Measurements from ENCODE around the gene ARHGEF26.
"Not testable (repeated sequence)": the region's sequence is repeated elsewhere in the genome, so short reads cannot be mapped to it uniquely, and the experiment has no call there.

The ARHGEF26 gene

GRCh38 chr3:154120961-154121700 is at the start of gene ARHGEF26:
ARHGEF26 (plus strand) TSS chr3:154121390; CDS start chr3:154121993, 603 bp downstream.
- peak; percentile 45 for DNase-seq

DNA sequence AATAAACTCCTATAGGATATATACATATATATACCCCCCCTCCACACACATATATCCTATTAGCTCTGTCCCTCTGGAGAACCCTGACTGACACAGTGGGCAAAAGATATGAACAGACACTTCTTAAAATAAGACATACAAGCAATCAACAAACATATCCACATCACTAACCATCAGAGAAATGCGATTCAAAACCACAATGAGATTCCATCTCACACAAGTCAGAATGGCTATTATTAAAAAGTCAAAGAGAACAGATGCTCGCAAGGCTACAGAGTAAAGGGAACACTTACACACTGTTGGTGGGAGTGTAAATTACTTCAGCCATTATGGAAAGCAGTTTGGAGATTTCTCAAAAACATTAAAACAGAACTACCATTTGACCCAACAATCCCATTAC is 46.2 kb upstream of the ARHGEF26 start:
- no peak for DNase-seq

DNA sequence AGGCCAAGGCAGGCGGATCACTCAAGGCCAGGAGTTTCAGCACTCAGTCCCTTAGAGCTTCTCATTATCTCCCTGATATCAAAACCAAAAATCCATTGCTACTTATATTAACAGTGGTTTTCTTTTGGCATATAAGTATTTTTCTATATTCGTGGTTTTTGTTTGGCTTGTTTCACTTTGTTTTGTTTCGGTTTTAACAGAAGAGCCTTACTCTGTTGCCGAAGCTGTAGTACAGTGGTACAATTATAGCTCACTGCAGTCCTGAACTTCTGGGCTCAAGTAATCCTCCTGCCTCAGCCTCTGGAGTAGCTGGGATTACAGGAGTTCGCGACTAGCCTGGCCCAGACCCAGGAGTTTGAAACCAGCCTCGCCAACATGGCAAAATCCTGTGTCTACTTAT is 42.5 kb upstream of the ARHGEF26 start:
- DNase-seq, result no peak

DNA sequence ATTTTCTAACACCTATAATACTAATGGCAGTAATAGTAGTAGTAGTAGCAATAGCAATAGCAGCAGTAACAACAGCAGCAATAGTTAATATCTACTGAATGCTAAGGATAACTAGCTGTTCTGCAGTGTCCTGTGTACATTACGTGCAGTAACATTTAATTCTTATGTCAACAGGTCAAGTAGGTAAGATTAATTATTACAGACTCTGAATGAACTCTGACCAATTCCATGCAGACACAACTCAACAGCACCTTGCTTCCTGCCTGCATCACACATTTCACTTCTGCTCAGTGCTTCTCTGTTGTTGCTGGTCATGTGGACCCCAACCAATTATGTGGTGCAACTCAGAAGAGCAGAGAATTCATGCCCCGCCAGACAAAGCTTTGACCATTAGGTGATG is 39.9 kb upstream of the ARHGEF26 start:
- no peak for DNase-seq

DNA sequence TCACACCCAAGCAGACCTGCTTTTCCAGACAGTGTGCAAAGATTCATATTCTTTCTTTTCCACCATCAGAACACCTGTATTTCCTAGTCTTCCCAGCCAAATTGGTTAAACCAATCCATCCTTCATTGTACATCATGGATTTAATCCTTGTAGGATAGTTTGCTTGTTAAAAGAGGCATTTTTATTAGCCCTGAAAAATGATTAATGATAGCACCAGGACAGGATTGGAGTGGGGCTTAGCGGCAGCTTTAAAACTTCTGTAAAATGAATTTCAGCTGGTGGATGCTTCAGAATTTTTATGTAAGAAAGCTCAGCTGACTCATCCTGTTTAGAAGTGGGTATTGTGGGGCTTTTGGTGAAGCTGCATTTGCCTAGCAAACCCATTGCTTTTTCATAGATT is 36.1 kb upstream of the ARHGEF26 start:
- no peak for DNase-seq

DNA sequence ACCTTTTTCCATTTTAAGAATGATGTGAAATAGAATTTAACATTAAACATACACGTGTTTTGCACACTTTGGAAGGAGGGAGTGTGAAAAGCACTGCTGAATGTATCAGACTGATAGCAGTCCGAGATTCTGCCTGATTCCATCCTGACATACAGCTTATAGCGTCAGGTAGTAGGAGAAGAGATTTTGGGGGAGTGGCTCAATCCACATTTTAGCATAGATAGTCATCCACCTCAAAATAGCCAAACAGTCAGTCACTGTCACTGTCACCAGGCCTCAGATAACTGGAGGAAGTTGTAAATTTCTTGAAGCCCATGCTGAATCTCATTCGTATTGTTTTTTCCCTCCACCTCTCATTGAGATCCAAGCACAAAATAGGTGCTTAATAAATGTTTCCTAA is 35.4 kb upstream of the ARHGEF26 start:
- no peak for DNase-seq

DNA sequence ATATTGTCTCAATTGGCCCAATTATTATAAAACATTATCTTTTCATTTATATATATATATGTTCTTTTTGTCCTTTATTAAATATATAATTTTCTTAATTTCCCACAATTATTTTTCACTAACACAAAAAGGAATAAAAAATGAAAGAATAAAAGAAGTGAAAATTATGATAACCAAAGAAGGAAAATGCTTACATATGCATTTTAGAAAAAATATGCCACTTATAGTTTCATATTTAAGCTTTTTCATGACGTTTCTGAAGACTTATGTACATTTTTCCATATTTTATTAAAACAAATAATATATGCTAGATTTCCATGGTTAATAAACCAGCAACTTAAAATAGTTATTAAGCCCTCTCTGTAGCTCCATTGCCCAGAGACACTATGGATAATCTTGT is 34.9 kb upstream of the ARHGEF26 start:
- no peak for DNase-seq

DNA sequence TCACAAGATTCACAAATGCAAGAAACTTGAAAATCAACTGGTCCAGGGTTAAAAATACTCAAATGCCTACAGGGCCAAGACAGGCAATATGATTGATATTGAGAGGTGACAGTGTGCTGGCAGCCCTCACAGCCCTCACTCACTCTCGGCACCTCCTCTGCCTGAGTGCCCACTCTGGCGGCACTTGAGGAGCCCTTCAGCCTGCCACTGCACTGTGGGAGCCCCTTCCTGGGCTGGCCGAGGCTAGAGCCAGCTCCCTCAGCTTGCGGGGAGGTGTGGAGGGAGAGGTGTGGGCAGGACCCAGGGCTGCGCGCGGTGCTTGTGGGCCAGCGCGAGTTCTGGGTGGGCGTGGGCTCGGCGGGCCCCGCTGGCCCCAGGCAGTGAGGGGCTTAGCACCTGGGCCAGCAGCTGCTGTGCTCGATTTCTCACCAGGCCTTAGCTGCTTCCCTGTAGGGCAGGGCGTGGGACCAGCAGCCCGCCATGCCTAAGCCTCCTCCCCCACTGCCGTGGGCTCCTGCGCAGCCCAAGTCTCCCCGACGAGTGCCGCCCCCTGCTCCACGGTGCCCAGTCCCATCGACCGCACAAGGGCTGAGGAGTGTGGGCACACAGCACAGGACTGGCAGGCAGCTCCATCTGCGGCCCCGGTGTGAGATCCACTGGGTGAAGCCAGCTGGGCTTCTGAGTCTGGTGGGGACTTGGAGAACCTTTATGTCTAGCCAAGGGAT is 33.3 kb upstream of the ARHGEF26 start:
- DNase-seq, result not testable (repeated sequence)

- no peak for DNase-seq
Observed at GRCh38 chr3:154089421-154090420, 31.5 kb upstream of the ARHGEF26 start.

DNA sequence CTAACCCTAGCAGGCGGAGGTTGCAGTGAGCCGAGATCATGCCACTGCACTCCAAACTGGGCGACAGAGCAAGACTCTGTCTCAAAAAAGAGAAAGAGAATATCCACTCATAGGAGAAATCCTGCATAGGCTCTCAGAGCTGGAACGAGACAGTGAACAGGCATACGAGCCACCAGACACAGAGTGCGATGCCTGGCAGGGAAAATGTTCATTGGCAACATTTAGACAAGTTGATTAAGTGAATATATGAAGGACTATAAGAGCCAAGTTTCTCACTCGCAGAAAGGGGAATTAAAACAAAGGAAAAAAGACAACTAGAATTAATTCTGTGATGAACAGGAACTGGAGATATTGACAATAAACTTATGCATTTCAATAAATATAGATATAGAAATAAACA is 27.1 kb upstream of the ARHGEF26 start:
- no peak for DNase-seq

GRCh38 chr3:154095832-154096421 is 25.3 kb upstream of the ARHGEF26 start:
- no peak for DNase-seq

DNA sequence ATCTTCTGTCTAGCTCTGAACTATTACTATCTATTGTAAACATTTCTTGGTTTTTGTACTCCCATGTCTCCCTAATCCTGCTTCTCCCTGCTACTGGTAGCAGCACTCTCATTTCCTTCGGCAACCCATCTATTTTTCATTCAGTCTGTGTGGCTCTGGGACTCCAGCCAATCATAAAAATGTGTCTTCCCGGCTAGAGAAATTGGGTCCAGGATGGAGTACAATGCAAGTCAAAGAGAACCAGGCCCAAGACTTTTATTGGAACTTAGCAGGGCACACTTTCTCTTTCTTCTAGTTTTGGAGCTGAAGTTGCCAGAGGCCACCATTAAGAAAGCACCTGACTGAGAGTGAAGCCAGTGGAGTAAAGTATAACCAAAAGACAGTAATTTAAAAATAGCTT is 22.8 kb upstream of the ARHGEF26 start:
- no peak for DNase-seq

- DNase-seq, result no peak
Observed at GRCh38 chr3:154100556-154100955, 20.6 kb upstream of the ARHGEF26 start.

GRCh38 chr3:154101250-154101649 is 19.9 kb upstream of the ARHGEF26 start:
- DNase-seq, result no peak

DNA sequence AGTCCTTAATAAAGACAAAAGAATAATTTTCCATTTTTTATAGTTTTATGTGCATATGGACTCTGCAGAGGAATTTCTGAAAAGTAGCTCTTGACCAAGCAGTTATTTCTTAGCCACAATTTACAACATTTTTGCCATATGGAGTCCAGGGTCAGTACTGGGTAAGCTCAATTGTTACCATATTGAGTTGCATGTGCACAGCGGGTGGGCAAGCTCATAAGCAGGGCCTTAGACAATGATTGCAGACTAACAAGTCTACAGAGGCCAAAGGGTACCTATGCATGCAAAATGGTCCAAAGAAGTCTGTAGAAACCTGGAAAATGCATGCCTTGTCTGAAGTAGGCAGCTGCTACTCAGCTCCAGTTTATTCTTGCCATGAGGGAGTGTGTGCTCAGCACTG is 19.0 kb upstream of the ARHGEF26 start:
- no peak for DNase-seq

- DNase-seq, result no peak
Observed at GRCh38 chr3:154105218-154105975, 15.8 kb upstream of the ARHGEF26 start.

GRCh38 chr3:154111365-154111935 is 9.7 kb upstream of the ARHGEF26 start:
- no peak for DNase-seq

GRCh38 chr3:154112146-154112852 is 8.9 kb upstream of the ARHGEF26 start:
- no peak for DNase-seq

- no peak for DNase-seq
Observed at GRCh38 chr3:154113609-154114008, 7.6 kb upstream of the ARHGEF26 start.

GRCh38 chr3:154115332-154115731 is 5.9 kb upstream of the ARHGEF26 start:
- DNase-seq, result no peak

DNA sequence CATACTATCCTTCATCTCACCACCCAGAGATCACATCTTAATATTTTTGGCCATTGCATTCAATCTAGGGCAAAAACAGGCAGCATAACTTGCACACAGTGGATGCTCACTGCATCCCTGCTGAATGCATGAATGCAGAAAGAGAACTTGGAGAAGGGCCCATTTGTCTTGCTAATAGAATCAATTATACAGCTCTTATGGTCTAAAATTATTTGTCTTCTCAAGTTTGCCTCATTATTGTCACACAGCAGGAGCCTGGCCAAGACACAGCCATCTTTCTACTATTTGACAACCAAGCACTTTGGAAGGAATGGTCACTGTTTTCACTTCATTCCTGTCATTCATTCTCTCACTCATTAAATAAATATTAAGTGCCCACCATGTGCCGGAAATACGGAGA is 1.2 kb upstream of the ARHGEF26 start:
- DNase-seq, result no peak
